GM19238 (cell line): ENCODE results near the gene KCNF1.

ENCODE experiments used
- DNase-seq: peaks from one replicate; pipeline ENCODE4 v3.0.0; 2011; ENCODE audit warnings: low spot score; ENCODE audit not compliant: insufficient read length

Gene KCNF1

DNA sequence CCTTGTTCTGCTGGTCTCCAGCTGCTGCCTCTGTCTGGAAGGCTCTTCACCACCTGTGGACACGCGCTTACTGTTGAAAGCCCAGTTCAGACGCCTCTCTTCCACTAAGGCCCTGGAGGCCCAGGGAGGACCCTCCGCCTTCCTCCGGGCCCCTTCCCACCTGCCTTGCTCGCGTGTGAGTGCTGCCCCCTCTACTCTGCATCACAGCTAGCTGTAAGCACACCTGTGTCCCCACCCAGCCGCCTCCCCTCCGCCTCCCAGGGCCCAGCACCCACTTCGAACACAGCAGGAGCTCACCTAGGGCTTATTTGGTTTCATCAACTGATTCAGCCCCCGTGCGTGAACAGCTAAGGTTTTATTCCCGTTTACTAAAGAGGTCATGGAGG is 49.7 kb downstream of the KCNF1 start:
- no peak for DNase-seq

- no peak for DNase-seq
Measured at GRCh38 chr2:10962004-10962403, 50.3 kb downstream of the KCNF1 start.

GRCh38 chr2:10963155-10963554 is 51.4 kb downstream of the KCNF1 start:
- DNase-seq = no peak
